ENCODE results near the gene TMEM147. TPM values are rescaled to one million over a fixed set of nuclear protein-coding genes. Genes with fewer than 3 reads are reported as not detected.

Gene TMEM147
- total RNA-seq, result 58.0 and 58.8 TPM in 2 replicates

GRCh38 chr19:35545001-35545854 lies at the start of gene TMEM147:
Gene TMEM147 (plus strand): TSS chr19:35545626. CDS start chr19:35545740, 114 bp downstream.

GRCh38 chr19:35513628-35514281 lies 31.7 kb upstream of the TMEM147 start, which contains the start of gene DMKN:
Gene DMKN (minus strand): TSS chr19:35513649. CDS start chr19:35513475, 174 bp downstream.

GRCh38 chr19:35528218-35529038 lies 17.0 kb upstream of the TMEM147 start, which contains the start of gene SBSN:
Gene SBSN (minus strand): TSS chr19:35528311. CDS start chr19:35528281, 30 bp downstream.

GRCh38 chr19:35533201-35533821 lies 12.1 kb upstream of the TMEM147 start, which contains the start of gene GAPDHS:
Gene GAPDHS (plus strand): TSS chr19:35533456. CDS start chr19:35533528, 72 bp downstream.

GRCh38 chr19:35563207-35563829 lies 17.9 kb downstream of the TMEM147 start, which contains the start of gene ATP4A:
Gene ATP4A (minus strand): TSS chr19:35563658. CDS start chr19:35563629, 29 bp downstream.

GRCh38 chr19:35585848-35586247 lies 40.4 kb downstream of the TMEM147 start, which contains the start of gene PMIS2:
Gene PMIS2 (plus strand): TSS chr19:35586173. CDS start chr19:35586260, 87 bp downstream.

Other genes starting within 250 kb of the TMEM147 start
- 0.19 TPM in 1 of 2 replicates, not detected in the other for gene CD22, start 216.4 kb upstream of the TMEM147 start, total RNA-seq
- not detected in 2 replicates for gene FFAR1, start 197.7 kb upstream of the TMEM147 start, total RNA-seq
- not detected in 2 replicates for gene FFAR3, start 187.2 kb upstream of the TMEM147 start, total RNA-seq
- not detected in 2 replicates for gene GPR42, start 174.6 kb upstream of the TMEM147 start, total RNA-seq
- not detected in 2 replicates for gene FFAR2, start 97.4 kb upstream of the TMEM147 start, total RNA-seq
- gene KRTDAP, start 55.2 kb upstream of the TMEM147 start, total RNA-seq, result not detected in 2 replicates
- gene DMKN, start 32.0 kb upstream of the TMEM147 start, total RNA-seq, result not detected in 2 replicates
- gene SBSN, start 17.3 kb upstream of the TMEM147 start, total RNA-seq, result not detected in 2 replicates
- gene GAPDHS, start 12.2 kb upstream of the TMEM147 start, total RNA-seq, result not detected in 2 replicates
- not detected in 2 replicates for gene ATP4A, start 18.0 kb downstream of the TMEM147 start, total RNA-seq
- gene PMIS2, start 40.5 kb downstream of the TMEM147 start, total RNA-seq, result not detected in 2 replicates
- gene HAUS5, start 67.1 kb downstream of the TMEM147 start, total RNA-seq, result 8.5 and 9.1 TPM in 2 replicates
- 49.6 and 56.5 TPM in 2 replicates for gene RBM42, start 83.4 kb downstream of the TMEM147 start, total RNA-seq
- gene ETV2, start 96.1 kb downstream of the TMEM147 start, total RNA-seq, result 0.29 and 0.65 TPM in 2 replicates
- gene COX6B1, start 102.7 kb downstream of the TMEM147 start, total RNA-seq, result 214 and 293 TPM in 2 replicates
- gene UPK1A, start 120.9 kb downstream of the TMEM147 start, total RNA-seq, result not detected in 2 replicates
- gene ZBTB32, start 158.9 kb downstream of the TMEM147 start, total RNA-seq, result not detected in 2 replicates
- 8.5 and 9.4 TPM in 2 replicates for gene KMT2B, start 172.4 kb downstream of the TMEM147 start, total RNA-seq
- gene IGFLR1, start 196.8 kb downstream of the TMEM147 start, total RNA-seq, result 0.76 and 0.98 TPM in 2 replicates
- gene U2AF1L4, start 199.8 kb downstream of the TMEM147 start, total RNA-seq, result 2.3 and 2.8 TPM in 2 replicates
- 14.8 and 15.7 TPM in 2 replicates for gene PSENEN, start 200.0 kb downstream of the TMEM147 start, total RNA-seq
- gene LIN37, start 202.9 kb downstream of the TMEM147 start, total RNA-seq, result 12.1 and 16.7 TPM in 2 replicates
- 0.38 and 0.65 TPM in 2 replicates for gene HSPB6, start 211.4 kb downstream of the TMEM147 start, total RNA-seq
- gene PROSER3, start 212.6 kb downstream of the TMEM147 start, total RNA-seq, result 7.2 and 7.3 TPM in 2 replicates
- 3.3 and 3.7 TPM in 2 replicates for gene ARHGAP33, start 229.9 kb downstream of the TMEM147 start, total RNA-seq

Data from vein endothelial cell (primary cell).